ENCODE results near the gene MTO1.
A peak's percentile ranks its signal among the peaks of the same experiment; 100 is the strongest.

Gene MTO1

GRCh38 chr6:73477407-73477806, 15.9 kb downstream of the MTO1 start:
- no peak for TF ChIP-seq CTCF (IDR thresholded peaks at IDR 0.05)
- no peak overlapping the region for H3K4me2 ChIP-seq (ENCODE audit: low read length)
- H3K27ac ChIP-seq: no peak overlapping the region
- no peaks in the 10 kb centered on the region for H3K9me3 ChIP-seq (ENCODE audit: control insufficient read depth, low read length)
- no peaks in the 10 kb centered on the region for H3K27me3 ChIP-seq (ENCODE audit: control insufficient read depth, insufficient read depth, low read length)
- H3K9ac ChIP-seq: no peak overlapping the region
- no peaks in the 10 kb centered on the region for H3K36me3 ChIP-seq (ENCODE audit: control insufficient read depth, insufficient read depth, low read length)
- no peak overlapping the region for H2AFZ ChIP-seq
- no peak overlapping the region for H3K4me3 ChIP-seq (ENCODE audit: low read depth, low read length)
- H3K4me1 ChIP-seq: peaks cover 11% of the 10 kb centered on the region
- H3K79me2 ChIP-seq: peaks cover 3% of the 10 kb centered on the region

GRCh38 chr6:73481969-73482368, 20.4 kb downstream of the MTO1 start:
- H3K27me3 ChIP-seq (ENCODE audit: control insufficient read depth, insufficient read depth, low read length): no peaks in the 10 kb centered on the region
- H3K9ac ChIP-seq: no peak overlapping the region
- H3K4me2 ChIP-seq (ENCODE audit: low read length): no peak overlapping the region
- no peak for TF ChIP-seq CTCF (IDR thresholded peaks at IDR 0.05)
- peaks cover 11% of the 10 kb centered on the region for H3K4me1 ChIP-seq
- H3K36me3 ChIP-seq (ENCODE audit: control insufficient read depth, insufficient read depth, low read length): no peaks in the 10 kb centered on the region
- H3K9me3 ChIP-seq (ENCODE audit: control insufficient read depth, low read length): no peaks in the 10 kb centered on the region
- H3K27ac ChIP-seq: peak overlapping the region; percentile 21
- no peak overlapping the region for H3K4me3 ChIP-seq (ENCODE audit: low read depth, low read length)
- no peaks in the 10 kb centered on the region for H3K79me2 ChIP-seq
- peak overlapping the region; percentile 47 for H2AFZ ChIP-seq

- Histone ChIP-seq H3K4me2 (ENCODE audit: low read length) (no peak overlapping the region), H3K36me3 (ENCODE audit: control insufficient read depth, insufficient read depth, low read length) (no peaks in the 10 kb centered on the region), H2AFZ (no peak overlapping the region), H3K4me3 (ENCODE audit: low read depth, low read length) (no peak overlapping the region), H3K79me2 (peaks cover 3% of the 10 kb centered on the region), H3K4me1 (peaks cover 11% of the 10 kb centered on the region), H3K9ac (no peak overlapping the region), H3K27ac (no peak overlapping the region), H3K27me3 (ENCODE audit: control insufficient read depth, insufficient read depth, low read length) (no peaks in the 10 kb centered on the region), H3K9me3 (ENCODE audit: control insufficient read depth, low read length) (no peaks in the 10 kb centered on the region)
- TF ChIP-seq CTCF (IDR thresholded peaks at IDR 0.05): no peak
Observed at GRCh38 chr6:73484438-73484837, 22.9 kb downstream of the MTO1 start.

GRCh38 chr6:73487473-73487872, 25.9 kb downstream of the MTO1 start:
- H3K4me2 ChIP-seq (ENCODE audit: low read length): no peak overlapping the region
- H3K4me1 ChIP-seq: no peaks in the 10 kb centered on the region
- no peaks in the 10 kb centered on the region for H3K36me3 ChIP-seq (ENCODE audit: control insufficient read depth, insufficient read depth, low read length)
- no peak overlapping the region for H3K4me3 ChIP-seq (ENCODE audit: low read depth, low read length)
- no peak for TF ChIP-seq CTCF (IDR thresholded peaks at IDR 0.05)
- no peak overlapping the region for H2AFZ ChIP-seq
- H3K79me2 ChIP-seq: peaks cover 14% of the 10 kb centered on the region
- H3K27ac ChIP-seq: no peak overlapping the region
- H3K9ac ChIP-seq: no peak overlapping the region
- no peaks in the 10 kb centered on the region for H3K27me3 ChIP-seq (ENCODE audit: control insufficient read depth, insufficient read depth, low read length)
- no peaks in the 10 kb centered on the region for H3K9me3 ChIP-seq (ENCODE audit: control insufficient read depth, low read length)

- no peak overlapping the region for H3K4me2 ChIP-seq (ENCODE audit: low read length)
Observed at GRCh38 chr6:73491377-73491776, 29.8 kb downstream of the MTO1 start.

More at GRCh38 chr6:73491377-73491776, 29.8 kb downstream of the MTO1 start:
- H3K27ac ChIP-seq: no peak overlapping the region
- no peaks in the 10 kb centered on the region for H3K27me3 ChIP-seq (ENCODE audit: control insufficient read depth, insufficient read depth, low read length)
- H3K36me3 ChIP-seq (ENCODE audit: control insufficient read depth, insufficient read depth, low read length): no peaks in the 10 kb centered on the region
- no peak for TF ChIP-seq CTCF (IDR thresholded peaks at IDR 0.05)
- no peak overlapping the region for H2AFZ ChIP-seq
- H3K9ac ChIP-seq: no peak overlapping the region
- H3K79me2 ChIP-seq: peaks cover 14% of the 10 kb centered on the region
- no peaks in the 10 kb centered on the region for H3K4me1 ChIP-seq
- no peak overlapping the region for H3K4me3 ChIP-seq (ENCODE audit: low read depth, low read length)
- no peaks in the 10 kb centered on the region for H3K9me3 ChIP-seq (ENCODE audit: control insufficient read depth, low read length)

Data from parathyroid adenoma (tissue), 2 donors.